Activated CD8-positive, alpha-beta memory T cell treated with anti-CD3 and anti-CD28 coated beads, Interleukin-2, amount 50 U/mL, for 4 hours (primary cell): Measurements from ENCODE around the gene SLC1A4.
A peak's percentile ranks its signal among the peaks of the same experiment; 100 is the strongest.
"Not testable (repeated sequence)": the region's sequence is repeated elsewhere in the genome, so short reads cannot be mapped to it uniquely, and the experiment has no call there.

Source experiments
- DNase-seq: peaks from one replicate; pipeline ENCODE4 v3.0.0-alpha.2; 2020

SLC1A4 gene

DNA sequence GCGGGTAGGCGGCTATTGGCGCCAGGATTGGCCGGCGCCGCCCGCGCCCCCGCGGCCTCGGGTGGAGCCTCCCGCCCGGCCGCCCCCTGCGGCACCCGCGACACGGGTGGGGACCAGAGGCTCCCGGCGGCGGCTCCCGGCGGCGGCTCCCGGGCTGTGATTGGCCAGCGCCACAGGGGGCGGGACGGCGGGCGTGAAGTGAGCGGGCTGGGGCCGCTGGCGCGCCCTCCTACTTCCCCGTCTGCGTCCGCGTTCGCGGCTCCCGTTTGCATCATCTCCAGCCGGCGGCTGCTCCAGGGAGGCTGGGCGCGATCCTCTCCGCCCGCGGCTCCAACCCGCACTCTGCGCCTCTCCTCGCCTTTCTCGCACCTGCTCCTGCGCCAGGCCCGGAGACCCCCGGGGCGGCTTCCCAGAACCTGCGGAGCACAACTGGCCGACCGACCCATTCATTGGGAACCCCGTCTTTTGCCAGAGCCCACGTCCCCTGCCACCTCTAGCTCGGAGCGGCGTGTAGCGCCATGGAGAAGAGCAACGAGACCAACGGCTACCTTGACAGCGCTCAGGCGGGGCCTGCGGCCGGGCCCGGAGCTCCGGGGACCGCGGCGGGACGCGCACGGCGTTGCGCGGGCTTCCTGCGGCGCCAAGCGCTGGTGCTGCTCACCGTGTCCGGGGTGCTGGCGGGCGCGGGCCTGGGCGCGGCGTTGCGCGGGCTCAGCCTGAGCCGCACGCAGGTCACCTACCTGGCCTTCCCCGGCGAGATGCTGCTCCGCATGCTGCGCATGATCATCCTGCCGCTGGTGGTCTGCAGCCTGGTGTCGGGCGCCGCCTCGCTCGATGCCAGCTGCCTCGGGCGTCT is at the start of gene SLC1A4:
Gene SLC1A4 (plus strand): TSS at position 274 of the 856 bp plus-strand sequence. CDS start 245 bp downstream, at position 519.
- DNase-seq: peak; percentile 89

DNA sequence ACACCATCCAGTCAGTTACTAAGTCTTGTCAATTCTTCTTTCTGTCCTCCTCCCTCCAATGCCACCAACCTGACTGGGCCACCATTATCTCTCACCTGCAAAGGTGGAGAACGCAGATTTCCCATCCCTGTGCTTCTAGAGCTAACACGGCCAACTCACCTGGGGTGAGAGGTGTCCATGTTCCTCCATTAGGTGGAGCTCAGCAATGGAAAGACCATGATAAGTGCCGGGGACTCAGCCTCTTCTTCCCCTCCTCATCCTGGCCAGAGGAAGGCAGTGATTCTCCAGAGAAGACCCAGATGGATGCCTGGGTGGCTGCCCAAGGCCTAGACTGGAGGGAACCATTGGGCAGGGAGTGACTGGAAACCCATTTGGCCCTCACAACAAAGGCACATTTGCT is 48.1 kb upstream of the SLC1A4 start:
- no peak for DNase-seq

DNA sequence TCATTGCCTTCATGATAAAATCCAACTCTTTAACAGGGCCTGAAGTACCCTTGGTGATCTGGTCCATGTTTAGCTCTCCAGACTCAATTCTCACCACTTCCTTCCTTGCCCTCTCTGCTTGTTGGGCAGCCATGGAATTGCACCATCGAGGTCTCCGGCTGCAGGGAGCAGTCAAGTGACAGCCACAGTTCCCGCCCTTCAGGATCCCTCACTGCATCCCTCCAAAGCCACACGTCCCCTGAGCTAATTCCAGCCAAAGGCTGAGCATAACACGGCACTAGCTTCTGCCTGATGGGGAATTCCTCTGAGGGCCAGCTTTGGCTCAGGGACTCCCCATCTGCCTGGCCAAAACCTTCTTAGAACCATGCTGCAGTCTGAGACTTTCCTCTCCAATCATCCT is 47.4 kb upstream of the SLC1A4 start:
- no peak for DNase-seq

GRCh38 chr2:64942693-64943092 is 46.5 kb upstream of the SLC1A4 start:
- no peak for DNase-seq

DNA sequence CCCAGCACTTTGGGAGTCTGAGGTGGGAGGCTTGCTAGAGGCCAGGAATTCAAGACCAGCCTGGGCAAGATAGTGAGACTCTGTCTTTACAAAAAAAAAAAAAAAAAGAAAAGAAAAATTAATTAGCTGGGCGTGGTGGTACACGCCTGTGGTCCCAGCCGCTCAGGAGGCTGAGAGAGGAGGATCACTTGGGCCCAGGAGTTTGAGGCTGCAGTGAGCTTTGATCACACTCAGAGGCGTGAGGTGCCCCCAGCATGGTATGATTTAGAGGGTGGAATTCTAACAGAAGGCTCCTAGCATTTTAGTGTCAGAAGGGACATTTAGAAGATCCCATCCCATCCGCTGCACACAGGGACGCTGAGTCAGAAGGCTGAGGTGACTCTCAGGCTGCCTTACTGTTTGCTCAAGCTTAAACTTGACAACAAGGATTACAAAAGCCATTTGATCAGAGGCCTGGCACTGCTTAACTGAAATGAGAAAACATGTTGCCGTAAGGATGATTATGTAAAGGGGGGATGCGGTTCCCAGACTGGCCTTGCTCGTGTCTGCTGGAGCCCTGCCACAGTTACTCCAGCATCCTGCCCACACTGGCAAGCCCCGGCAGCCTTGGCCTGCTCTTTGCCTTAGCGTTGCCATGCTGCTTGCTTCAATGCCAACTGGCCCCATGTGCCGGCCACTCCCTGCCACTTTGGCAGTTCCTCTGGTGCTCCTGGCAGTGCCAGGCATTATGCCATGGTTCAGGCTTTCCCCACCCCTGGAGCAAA is 45.6 kb upstream of the SLC1A4 start:
- no peak for DNase-seq

- no peak for DNase-seq
Measured at GRCh38 chr2:64944484-64944883, 44.7 kb upstream of the SLC1A4 start.

DNA sequence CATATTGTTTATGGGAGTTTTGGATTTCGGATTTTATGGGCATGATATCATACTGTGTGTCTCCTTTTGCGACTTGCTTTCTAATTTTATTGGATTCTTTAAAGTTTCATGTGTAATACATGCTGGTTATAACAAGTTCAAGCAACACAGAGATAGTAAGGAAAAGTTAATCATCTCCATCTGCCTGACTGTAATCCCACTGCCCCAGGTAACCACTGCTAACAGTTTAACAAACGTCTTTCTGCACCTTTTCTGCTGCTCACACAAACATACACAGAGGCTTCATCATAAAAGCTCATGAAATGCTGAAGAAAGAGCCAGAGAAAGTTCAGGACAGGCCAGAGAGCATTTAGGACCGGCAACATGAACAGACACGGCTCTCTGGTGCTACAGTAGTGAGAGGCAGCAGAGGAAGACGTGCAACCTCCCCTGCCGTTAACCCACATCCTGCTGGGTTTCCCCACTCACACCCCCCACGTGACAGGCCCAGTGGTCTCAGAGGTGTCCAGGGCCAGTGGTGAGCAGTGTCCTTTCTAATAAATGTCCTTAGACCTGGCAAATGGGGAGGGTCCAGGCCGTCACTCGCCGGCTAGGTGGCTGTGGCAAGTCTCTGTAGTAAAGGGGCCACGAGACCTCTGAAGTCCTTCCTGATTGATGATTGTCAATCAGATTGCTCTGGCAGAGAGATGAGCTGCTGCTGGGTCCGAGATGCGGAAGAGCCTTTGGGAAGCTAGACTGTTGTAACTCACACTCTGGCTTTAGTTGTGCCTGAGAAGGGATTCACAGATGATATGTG is 43.0 kb upstream of the SLC1A4 start:
- DNase-seq: peak; percentile 48

GRCh38 chr2:64946769-64947247 is 42.4 kb upstream of the SLC1A4 start:
- no peak for DNase-seq

- DNase-seq: no peak
Measured at GRCh38 chr2:64947885-64948284, 41.3 kb upstream of the SLC1A4 start.

DNA sequence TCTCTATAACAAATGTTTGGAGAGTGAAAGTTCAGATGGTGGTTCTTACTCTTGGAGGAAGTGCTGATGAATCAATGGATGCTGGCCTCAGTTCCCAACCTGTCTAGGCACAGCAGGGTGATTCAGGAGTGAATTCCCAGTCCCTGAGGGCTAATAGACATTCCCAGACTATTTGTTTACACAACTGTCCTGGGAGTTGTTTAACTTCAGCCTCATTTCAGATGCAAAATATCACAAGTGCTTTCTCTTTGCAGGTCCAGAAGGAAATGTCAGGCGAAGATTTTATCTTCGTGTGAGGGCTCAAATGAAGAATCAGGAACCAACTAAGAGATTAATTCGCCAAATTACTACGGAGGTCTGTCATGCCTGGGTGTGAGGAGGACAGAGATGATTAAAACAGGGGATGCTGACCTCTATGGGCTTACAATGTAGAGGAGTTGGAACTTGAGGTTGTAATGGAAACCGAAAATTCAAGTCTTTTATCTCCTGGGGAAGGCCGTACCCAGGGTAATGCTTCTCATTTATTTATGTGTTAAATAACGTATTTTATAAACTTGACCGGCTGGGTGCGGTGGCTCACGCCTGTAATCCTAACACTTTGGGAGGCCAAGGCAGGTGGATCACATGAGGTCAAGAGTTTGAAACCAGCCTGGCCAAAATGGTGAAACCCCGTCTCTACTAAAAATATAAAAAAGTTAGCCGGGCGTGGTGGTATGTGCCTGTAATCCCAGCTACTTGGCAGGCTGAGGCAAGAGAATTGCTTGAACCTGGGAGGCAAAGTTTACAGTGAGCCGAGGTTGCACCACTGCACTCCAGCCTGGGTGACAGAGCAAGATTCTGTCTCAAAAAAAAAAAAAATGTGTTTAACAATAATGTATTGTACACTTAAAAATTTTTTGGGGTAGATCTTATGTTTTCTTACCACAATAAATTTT is 38.7 kb upstream of the SLC1A4 start:
- DNase-seq: no peak

DNA sequence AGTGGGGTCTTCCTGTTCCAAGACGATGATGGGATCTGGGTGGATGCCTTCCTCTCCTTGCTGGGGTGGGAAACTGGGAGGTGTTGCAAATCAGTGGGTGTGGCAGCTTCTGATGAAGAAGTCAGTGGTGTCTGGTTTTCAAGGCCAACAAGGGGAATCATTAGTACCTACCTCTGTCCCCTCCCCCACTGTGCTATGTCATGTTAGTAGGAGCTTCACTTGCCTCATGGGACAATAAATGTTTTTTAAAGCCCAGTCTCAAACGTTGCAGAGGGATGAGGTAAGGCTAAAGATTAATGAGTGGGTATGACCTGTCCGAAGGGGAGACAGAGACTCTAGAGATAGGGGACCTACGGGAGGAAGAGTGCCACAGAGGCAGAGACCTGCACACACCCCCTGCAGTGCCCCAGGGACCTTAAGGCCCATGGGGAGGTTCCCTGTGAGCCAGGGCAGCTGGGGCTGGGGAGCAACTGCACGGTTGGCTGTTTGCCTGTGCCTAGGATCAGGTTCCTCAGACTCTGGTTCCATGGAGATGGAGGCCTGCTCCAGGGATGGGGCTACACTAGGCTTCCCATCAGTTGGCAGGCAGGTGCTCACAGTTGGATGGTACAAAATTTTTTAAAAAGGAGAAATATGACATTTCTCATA is 37.8 kb upstream of the SLC1A4 start:
- no peak for DNase-seq

GRCh38 chr2:64952096-64952495 is 37.1 kb upstream of the SLC1A4 start:
- no peak for DNase-seq

DNA sequence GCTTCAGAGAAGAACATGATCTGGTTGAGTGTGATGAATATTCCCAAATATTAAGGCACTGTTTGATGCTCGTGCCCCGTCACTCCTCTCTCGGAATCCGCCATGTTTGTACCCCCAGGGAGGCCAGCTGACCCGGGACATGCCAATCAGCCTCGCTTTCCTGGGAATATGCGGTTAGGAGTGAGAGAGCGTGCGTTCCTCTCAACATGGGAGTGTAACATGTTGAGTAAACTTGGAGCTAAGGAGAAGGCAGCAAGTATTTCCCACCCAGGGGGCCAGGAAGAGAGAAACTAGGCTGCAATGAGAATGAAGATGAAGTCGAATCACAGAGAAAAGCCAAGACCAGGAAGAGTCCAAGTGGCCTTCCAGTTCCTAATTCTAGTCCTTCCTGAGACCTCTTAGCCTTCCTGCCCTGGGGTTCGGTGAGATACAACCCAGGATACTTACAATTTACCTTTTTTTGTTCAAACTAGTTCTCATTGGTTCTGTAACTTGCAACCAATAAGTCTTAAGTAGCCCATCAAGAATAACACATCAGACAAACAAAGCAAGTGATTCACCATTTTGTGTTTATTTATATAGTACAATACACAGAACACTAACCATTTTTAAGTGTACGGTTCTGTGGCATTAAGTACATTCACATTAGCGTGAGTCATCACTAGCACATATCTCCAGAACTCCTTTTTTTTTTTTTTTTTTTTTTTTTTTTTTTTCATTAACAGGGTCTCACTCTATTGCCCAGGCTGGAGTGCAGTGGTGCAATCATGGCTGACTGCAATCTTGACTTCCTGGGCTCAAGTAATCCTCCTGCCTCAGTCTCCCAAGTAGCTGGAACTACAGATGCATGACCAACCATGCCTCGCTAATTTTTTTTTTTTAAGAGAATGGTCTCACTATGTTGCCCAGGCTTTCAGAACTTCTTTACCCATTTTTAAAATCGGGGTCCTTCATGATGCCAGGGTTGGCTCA is 36.4 kb upstream of the SLC1A4 start:
- DNase-seq: no peak

DNA sequence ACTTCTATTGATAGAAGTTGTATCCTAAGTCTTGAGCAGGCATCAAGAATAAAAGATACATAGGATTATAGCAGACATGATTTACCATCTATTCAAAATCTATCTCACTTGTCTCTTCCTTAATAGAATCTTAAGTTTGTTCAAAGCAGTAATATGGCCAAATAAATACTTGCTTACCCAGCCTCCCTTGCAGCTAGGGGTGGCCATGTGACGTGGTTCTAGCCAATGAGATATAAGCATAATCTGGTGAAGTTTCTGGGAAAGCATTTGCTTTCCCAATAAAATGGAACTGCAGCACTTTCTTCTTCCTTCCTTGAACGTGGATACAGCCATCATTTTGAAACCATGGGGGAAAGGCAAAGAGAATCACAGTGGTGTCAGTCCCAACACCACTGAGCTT is 33.7 kb upstream of the SLC1A4 start:
- DNase-seq: no peak

GRCh38 chr2:64957109-64957903 is 31.9 kb upstream of the SLC1A4 start:
- DNase-seq: no peak

GRCh38 chr2:64958556-64958955 is 30.6 kb upstream of the SLC1A4 start:
- no peak for DNase-seq

GRCh38 chr2:64960819-64961218 is 28.4 kb upstream of the SLC1A4 start:
- DNase-seq: no peak

GRCh38 chr2:64963138-64963537 is 26.1 kb upstream of the SLC1A4 start:
- DNase-seq: not testable (repeated sequence)

DNA sequence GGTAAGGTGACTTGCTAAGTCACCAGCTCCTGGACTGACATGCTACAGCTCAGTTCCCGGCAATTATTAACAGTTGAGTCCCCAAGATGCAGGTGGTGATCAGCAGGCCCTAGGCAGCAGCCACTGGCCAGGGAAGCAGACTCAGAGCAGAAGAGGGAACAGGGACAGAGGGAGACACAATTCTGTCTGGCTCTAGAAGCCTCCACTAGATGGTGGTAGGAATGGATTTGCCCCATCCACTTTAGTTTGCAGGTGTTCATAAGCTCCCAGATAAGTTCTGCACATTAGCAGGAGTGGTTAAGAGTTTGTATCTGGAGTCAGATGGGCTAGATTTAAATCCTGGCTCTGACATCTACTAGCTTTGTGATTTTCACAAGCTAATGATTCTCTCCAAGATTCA is 25.5 kb upstream of the SLC1A4 start:
- DNase-seq: no peak
